ENCODE data around the gene CDIP1.
A peak's percentile ranks its signal among the peaks of the same experiment; 100 is the strongest.

Gene CDIP1

GRCh38 chr16:4537376-4538343, 913 bp downstream of the CDIP1 start:
- DNase-seq = peak; percentile 12

GRCh38 chr16:4536391-4537106, 2.0 kb downstream of the CDIP1 start:
- DNase-seq = no peak

- DNase-seq = peak; percentile 53
Measured at GRCh38 chr16:4535627-4536108, 2.9 kb downstream of the CDIP1 start.

- DNase-seq = no peak
Measured at GRCh38 chr16:4534151-4534790, 4.3 kb downstream of the CDIP1 start.

GRCh38 chr16:4533490-4533889, 5.1 kb downstream of the CDIP1 start:
- DNase-seq = no peak

GRCh38 chr16:4532238-4532637, 6.3 kb downstream of the CDIP1 start:
- no peak for DNase-seq

- no peak for DNase-seq
Measured at GRCh38 chr16:4531811-4532210, 6.8 kb downstream of the CDIP1 start.

GRCh38 chr16:4529085-4530060, 9.2 kb downstream of the CDIP1 start:
- peak; percentile 57 for DNase-seq

GRCh38 chr16:4525634-4526277, 12.8 kb downstream of the CDIP1 start:
- no peak for DNase-seq

GRCh38 chr16:4525069-4525468, 13.5 kb downstream of the CDIP1 start:
- no peak for DNase-seq

- DNase-seq = no peak
Measured at GRCh38 chr16:4524571-4524970, 14.0 kb downstream of the CDIP1 start.

GRCh38 chr16:4523686-4524085, 14.9 kb downstream of the CDIP1 start:
- DNase-seq = no peak

- no peak for DNase-seq
Measured at GRCh38 chr16:4522051-4522581, 16.5 kb downstream of the CDIP1 start.

- no peak for DNase-seq
Measured at GRCh38 chr16:4520913-4521312, 17.7 kb downstream of the CDIP1 start.

GRCh38 chr16:4519274-4520058, 19.1 kb downstream of the CDIP1 start:
- no peak for DNase-seq

GRCh38 chr16:4517812-4518680, 20.5 kb downstream of the CDIP1 start:
- DNase-seq = no peak

- peak; percentile 37 for DNase-seq
Measured at GRCh38 chr16:4515611-4516233, 22.9 kb downstream of the CDIP1 start.

GRCh38 chr16:4514606-4515005, 24.0 kb downstream of the CDIP1 start:
- no peak for DNase-seq

- no peak for DNase-seq
Measured at GRCh38 chr16:4513881-4514280, 24.7 kb downstream of the CDIP1 start.
